ES-I3 (cell line): ENCODE data around the gene COQ7.

Experiments used
- H3K36me3 ChIP-seq: 2 replicates; pipeline ENCODE4 v1.6.1; 2013; ENCODE audit warnings: mild to moderate bottlenecking, low read length, control low read depth, moderate library complexity; ENCODE audit not compliant: insufficient read depth
- H3K4me1 ChIP-seq: 2 replicates; pipeline ENCODE4 v1.6.1; 2013; ENCODE audit warnings: mild to moderate bottlenecking, control low read depth, low read length; ENCODE audit not compliant: insufficient read depth
- H3K9ac ChIP-seq: 2 replicates; pipeline ENCODE4 v1.6.1; 2013; ENCODE audit warnings: low read depth, mild to moderate bottlenecking, low read length, moderate library complexity
- H3K9me3 ChIP-seq: 2 replicates; pipeline ENCODE4 v1.6.1; 2013; ENCODE audit warnings: mild to moderate bottlenecking, low read length, moderate library complexity; ENCODE audit not compliant: control insufficient read depth, insufficient read depth

COQ7 gene

GRCh38 chr16:19093631-19094541, 26.5 kb downstream of the COQ7 start:
- Histone ChIP-seq H3K4me1 (no peaks in the 10 kb centered on the region; the same call in 1 of the 2 replicates), H3K9me3 (peaks cover 7% of the 10 kb centered on the region), H3K9ac (no peak overlapping the region), H3K36me3 (no peaks in the 10 kb centered on the region)

DNA sequence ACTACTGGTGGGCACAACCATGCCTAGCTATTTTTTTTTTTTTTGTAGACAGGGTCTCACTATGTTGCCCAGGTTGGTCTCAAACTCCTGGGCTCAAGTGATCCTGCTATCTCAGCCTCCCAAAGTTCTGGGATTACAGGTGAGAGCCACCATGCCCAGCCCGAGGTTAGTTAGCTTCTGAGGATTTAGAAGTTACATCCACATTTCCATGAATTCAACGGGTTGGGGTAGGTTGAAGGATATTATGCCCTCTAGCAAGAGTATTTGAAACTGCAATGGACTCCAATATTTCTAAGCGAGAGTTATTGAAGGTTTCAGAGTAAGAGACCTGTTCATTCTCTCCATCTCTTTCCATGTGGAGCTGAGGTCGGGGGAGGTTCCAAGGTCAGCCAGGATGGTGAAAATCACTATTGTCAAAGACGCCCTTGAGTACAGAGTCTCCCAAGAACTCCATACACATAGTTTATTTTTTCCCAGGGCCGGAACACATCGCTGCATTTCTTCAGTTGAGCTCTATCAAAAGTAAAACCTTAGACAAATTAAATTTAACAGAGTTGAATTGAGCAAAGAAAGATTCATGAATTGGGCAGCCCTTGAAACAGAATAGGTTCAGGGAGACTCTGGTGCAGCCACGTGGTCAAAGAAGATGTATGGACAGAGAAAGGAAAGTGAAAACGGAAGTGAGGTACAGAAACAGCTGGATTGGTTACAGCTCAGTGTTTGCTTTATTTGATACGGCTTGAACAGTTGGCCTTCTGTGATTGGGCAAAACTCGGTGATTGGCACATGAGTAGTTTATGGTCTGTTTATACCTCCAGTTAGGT, 27.3 kb downstream of the COQ7 start:
- H3K36me3 ChIP-seq: no peaks in the 10 kb centered on the region
- no peaks in the 10 kb centered on the region; the same call in 1 of the 2 replicates for H3K4me1 ChIP-seq
- H3K9me3 ChIP-seq: peaks cover 7% of the 10 kb centered on the region
- H3K9ac ChIP-seq: no peak overlapping the region

DNA sequence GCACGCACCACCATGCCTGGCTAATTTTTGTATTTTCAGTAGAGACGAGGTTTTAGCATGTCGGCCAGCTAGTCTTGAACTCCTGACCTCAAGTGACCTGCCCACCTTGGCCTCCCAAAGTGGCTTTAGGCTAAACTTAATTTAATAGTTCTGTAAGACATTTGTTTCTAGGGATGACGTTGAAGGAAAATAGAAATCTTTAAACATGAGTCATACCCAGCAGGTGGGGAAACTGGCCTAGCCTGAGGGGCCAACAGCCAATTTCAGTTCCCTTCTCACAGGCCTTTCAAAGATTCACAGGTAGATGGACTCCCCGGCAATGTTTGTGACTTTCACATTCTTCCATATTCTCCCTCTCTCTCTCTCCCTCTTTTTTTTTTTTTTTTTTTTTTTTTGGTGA, 28.2 kb downstream of the COQ7 start:
- Histone ChIP-seq H3K36me3 (no peaks in the 10 kb centered on the region), H3K4me1 (no peaks in the 10 kb centered on the region; the same call in 1 of the 2 replicates), H3K9me3 (peaks cover 7% of the 10 kb centered on the region), H3K9ac (no peak overlapping the region)

DNA sequence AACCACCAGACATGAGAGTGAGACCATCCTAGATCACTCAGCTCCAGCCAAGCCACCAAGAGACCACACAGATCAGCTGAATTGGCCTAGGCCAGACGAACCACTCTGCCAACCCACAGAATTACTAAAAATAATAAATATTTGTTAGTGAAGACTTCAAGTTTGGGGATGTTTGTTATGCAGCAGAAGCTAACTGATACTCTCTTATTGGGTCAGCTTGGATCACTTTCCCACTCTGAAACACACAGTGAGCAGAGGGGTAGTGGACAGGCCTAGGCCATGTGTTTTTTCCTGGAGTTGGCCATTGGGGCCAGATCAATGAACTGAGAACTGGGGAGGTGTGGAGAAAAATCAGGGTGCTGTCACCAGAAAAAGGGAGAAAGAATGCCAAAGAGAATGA, 30.8 kb downstream of the COQ7 start:
- Histone ChIP-seq H3K4me1 (no peaks in the 10 kb centered on the region; the same call in 1 of the 2 replicates), H3K36me3 (no peaks in the 10 kb centered on the region), H3K9ac (no peak overlapping the region), H3K9me3 (peaks cover 7% of the 10 kb centered on the region)

- Histone ChIP-seq H3K4me1 (peaks cover 10% of the 10 kb centered on the region), H3K9me3 (peaks cover 5% of the 10 kb centered on the region; the same call in 1 of the 2 replicates), H3K36me3 (no peaks in the 10 kb centered on the region), H3K9ac (no peak overlapping the region)
Observed at GRCh38 chr16:19102187-19102872, 34.9 kb downstream of the COQ7 start.

GRCh38 chr16:19104607-19105006, 37.2 kb downstream of the COQ7 start:
- H3K36me3 ChIP-seq: no peaks in the 10 kb centered on the region
- peaks cover 14% of the 10 kb centered on the region for H3K4me1 ChIP-seq
- H3K9ac ChIP-seq: no peak overlapping the region
- H3K9me3 ChIP-seq: no peaks in the 10 kb centered on the region

GRCh38 chr16:19105131-19105530, 37.7 kb downstream of the COQ7 start:
- H3K4me1 ChIP-seq: peaks cover 14% of the 10 kb centered on the region
- H3K36me3 ChIP-seq: no peaks in the 10 kb centered on the region
- no peaks in the 10 kb centered on the region for H3K9me3 ChIP-seq
- H3K9ac ChIP-seq: no peak overlapping the region

DNA sequence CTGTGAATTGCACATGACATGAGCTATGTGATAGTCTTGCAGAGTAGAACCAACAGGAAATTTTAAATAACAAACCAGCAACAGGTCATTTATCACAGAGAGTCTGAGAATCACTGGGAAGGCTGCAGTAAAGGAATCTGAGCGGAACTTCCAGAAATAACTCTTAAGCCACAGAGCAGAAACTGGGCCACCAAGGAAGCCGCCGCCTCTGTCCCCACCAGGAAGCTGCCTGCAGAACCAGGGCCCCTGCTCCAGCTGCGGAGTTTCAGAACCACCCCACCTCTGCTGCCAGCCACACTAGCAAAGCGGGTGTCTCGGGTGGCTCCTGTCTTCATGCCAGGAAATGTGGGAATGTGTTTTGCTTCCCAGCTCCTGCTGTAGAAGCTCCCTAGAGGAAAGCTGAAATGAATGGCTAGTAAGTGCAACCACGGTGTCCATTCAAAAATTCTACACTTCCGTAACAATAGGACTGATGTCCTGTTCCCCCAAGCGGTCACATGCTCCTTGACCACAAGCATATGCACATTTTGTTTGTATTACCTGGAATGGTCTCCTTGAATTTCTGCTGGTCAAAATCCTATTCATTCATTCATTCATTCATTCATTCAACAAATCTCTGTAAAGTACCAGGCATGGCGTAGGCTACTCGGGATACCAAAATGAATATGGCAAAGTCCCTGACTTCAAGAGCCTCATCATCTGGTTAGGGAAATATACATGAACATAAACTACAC, 38.6 kb downstream of the COQ7 start:
- Histone ChIP-seq H3K36me3 (no peaks in the 10 kb centered on the region), H3K9ac (no peak overlapping the region), H3K4me1 (peaks cover 14% of the 10 kb centered on the region), H3K9me3 (no peaks in the 10 kb centered on the region)

DNA sequence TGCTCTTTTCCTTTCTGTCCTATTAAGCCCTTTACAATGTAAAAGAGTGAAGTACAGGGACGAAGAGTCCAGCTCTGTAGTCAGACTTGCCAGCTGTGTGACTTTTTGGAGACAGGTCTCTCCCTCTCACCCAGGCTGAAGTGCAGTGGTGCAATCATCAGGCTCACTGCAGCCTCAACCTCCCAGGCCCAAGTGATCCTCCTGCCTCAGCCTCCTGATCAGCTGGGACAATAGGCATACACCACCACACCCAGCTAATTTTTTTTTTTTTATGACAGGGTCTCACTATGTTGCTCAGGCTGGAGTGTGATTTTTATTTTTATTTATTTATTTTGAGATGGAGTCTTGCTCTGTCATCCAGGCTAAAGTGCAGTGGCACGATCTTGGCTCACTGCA, 39.2 kb downstream of the COQ7 start:
- Histone ChIP-seq H3K36me3 (no peaks in the 10 kb centered on the region), H3K9ac (no peak overlapping the region), H3K9me3 (no peaks in the 10 kb centered on the region), H3K4me1 (peaks cover 14% of the 10 kb centered on the region)

GRCh38 chr16:19108409-19109287, 41.2 kb downstream of the COQ7 start:
- no peak overlapping the region for H3K9ac ChIP-seq
- H3K36me3 ChIP-seq: no peaks in the 10 kb centered on the region
- no peaks in the 10 kb centered on the region for H3K9me3 ChIP-seq
- peaks cover 14% of the 10 kb centered on the region for H3K4me1 ChIP-seq

GRCh38 chr16:19109288-19109664, 41.9 kb downstream of the COQ7 start:
- H3K4me1 ChIP-seq: peaks cover 14% of the 10 kb centered on the region
- H3K9ac ChIP-seq: no peak overlapping the region
- H3K9me3 ChIP-seq: no peaks in the 10 kb centered on the region
- H3K36me3 ChIP-seq: no peaks in the 10 kb centered on the region

- Histone ChIP-seq H3K4me1 (peaks cover 12% of the 10 kb centered on the region), H3K36me3 (no peaks in the 10 kb centered on the region), H3K9me3 (no peaks in the 10 kb centered on the region), H3K9ac (no peak overlapping the region)
Observed at GRCh38 chr16:19110537-19111360, 43.3 kb downstream of the COQ7 start.

- peaks cover 8% of the 10 kb centered on the region for H3K4me1 ChIP-seq
- H3K9ac ChIP-seq: no peak overlapping the region
- no peaks in the 10 kb centered on the region for H3K36me3 ChIP-seq
- no peaks in the 10 kb centered on the region for H3K9me3 ChIP-seq
Observed at GRCh38 chr16:19112099-19112407, 44.6 kb downstream of the COQ7 start.
